ENCODE data around the gene KIAA1614. TPM values are rescaled to one million over a fixed set of nuclear protein-coding genes. Genes with fewer than 3 reads are reported as not detected.

KIAA1614 gene
- total RNA-seq, 4 donors from 2014 or later: 1.8 to 7.9 (median 5.5) TPM

DNA sequence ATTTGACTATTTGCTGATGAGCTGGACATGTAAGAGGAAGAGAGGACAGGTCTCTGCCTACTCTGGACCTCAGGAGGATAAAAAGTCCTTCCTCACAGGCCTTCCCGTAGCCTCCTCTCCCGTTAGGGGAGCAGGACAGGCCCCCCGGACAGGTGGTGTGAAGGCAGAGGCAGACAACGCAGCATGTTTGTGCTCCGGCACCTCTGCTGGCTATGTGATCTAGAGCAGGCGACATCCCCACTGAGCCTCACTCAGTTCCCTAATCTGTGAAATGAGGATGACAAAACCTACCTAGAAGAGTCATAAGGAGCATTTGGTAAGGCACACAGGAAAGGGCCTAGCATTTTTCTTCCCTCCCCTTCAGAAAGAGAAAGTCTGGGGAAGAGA, 34.8 kb downstream of the KIAA1614 start:
- no peaks in the 10 kb centered on the region for H3K9me3 ChIP-seq
- H3K4me1 ChIP-seq: peaks cover 26% of the 10 kb centered on the region
- no peak for DNase-seq (ENCODE audit: low spot score in 2 of 2)
- TF ChIP-seq POLR2AphosphoS5 (IDR thresholded peaks at IDR 0.05) (no peak), EP300 (IDR thresholded peaks at IDR 0.05) (no peak), POLR2A (IDR thresholded peaks at IDR 0.05) (no peak)
- TF ChIP-seq, protein P1, sequence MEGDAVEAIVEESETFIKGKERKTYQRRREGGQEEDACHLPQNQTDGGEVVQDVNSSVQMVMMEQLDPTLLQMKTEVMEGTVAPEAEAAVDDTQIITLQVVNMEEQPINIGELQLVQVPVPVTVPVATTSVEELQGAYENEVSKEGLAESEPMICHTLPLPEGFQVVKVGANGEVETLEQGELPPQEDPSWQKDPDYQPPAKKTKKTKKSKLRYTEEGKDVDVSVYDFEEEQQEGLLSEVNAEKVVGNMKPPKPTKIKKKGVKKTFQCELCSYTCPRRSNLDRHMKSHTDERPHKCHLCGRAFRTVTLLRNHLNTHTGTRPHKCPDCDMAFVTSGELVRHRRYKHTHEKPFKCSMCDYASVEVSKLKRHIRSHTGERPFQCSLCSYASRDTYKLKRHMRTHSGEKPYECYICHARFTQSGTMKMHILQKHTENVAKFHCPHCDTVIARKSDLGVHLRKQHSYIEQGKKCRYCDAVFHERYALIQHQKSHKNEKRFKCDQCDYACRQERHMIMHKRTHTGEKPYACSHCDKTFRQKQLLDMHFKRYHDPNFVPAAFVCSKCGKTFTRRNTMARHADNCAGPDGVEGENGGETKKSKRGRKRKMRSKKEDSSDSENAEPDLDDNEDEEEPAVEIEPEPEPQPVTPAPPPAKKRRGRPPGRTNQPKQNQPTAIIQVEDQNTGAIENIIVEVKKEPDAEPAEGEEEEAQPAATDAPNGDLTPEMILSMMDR (IDR thresholded peaks at IDR 0.05): no peak
- peaks cover 27% of the 10 kb centered on the region for H3K36me3 ChIP-seq
- no peak overlapping the region for H3K4me3 ChIP-seq
- no peak overlapping the region for H3K27ac ChIP-seq
- WGBS: 93% methylated on average over 5 of the region's 6 CpGs
- H3K27me3 ChIP-seq: no peaks in the 10 kb centered on the region

- 93% methylated on average over 16 of the region's 22 CpGs for WGBS
- Histone ChIP-seq H3K27me3 (no peaks in the 10 kb centered on the region), H3K36me3 (peaks cover 27% of the 10 kb centered on the region), H3K4me3 (no peak overlapping the region), H3K4me1 (peaks cover 29% of the 10 kb centered on the region), H3K27ac (no peak overlapping the region), H3K9me3 (no peaks in the 10 kb centered on the region)
- no peak for DNase-seq (ENCODE audit: low spot score in 2 of 2)
- TF ChIP-seq POLR2A (IDR thresholded peaks at IDR 0.05): no peak
- no peak for TF ChIP-seq EP300 (IDR thresholded peaks at IDR 0.05)
- TF ChIP-seq, protein P1 (IDR thresholded peaks at IDR 0.05): no peak
- TF ChIP-seq POLR2AphosphoS5 (IDR thresholded peaks at IDR 0.05): no peak
Observed at GRCh38 chr1:180947901-180948640, 35.4 kb downstream of the KIAA1614 start.

- Histone ChIP-seq H3K36me3 (peaks cover 27% of the 10 kb centered on the region), H3K27ac (no peak overlapping the region), H3K4me3 (no peak overlapping the region), H3K4me1 (peaks cover 38% of the 10 kb centered on the region), H3K9me3 (no peaks in the 10 kb centered on the region), H3K27me3 (no peaks in the 10 kb centered on the region)
- no peak for TF ChIP-seq EP300 (IDR thresholded peaks at IDR 0.05)
- no peak for TF ChIP-seq POLR2A (IDR thresholded peaks at IDR 0.05)
- no peak for TF ChIP-seq POLR2AphosphoS5 (IDR thresholded peaks at IDR 0.05)
- TF ChIP-seq, protein P1 (IDR thresholded peaks at IDR 0.05): no peak
- no peak for DNase-seq (ENCODE audit: low spot score in 2 of 2)
- 78% methylated on average over 24 of the region's 26 CpGs for WGBS
Observed at GRCh38 chr1:180948641-180949615, 36.2 kb downstream of the KIAA1614 start.

DNA sequence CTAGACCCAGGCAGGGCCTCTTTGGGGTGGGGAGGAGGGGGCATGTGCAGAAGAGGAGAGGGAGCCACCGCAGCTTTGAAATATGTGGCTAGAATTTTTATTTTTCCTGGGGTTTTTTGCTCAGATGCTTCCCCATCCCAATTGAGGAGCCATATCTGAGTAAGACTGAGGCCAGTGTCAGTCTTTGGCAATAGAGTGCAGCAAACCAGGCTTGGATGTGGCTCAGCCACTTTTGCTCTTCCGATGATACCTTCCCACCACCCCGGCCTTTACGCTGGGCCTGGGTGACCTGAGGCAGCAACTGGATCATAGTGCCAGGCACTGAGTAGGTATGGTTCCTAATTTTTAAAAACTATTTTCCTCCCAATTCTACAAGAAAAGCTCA, 36.9 kb downstream of the KIAA1614 start:
- no peaks in the 10 kb centered on the region for H3K9me3 ChIP-seq
- no peaks in the 10 kb centered on the region for H3K27me3 ChIP-seq
- WGBS: 88% methylated on average over 4 of the region's 4 CpGs
- peaks cover 45% of the 10 kb centered on the region for H3K4me1 ChIP-seq
- TF ChIP-seq EP300 (IDR thresholded peaks at IDR 0.05) (no peak), POLR2A (IDR thresholded peaks at IDR 0.05) (no peak), POLR2AphosphoS5 (IDR thresholded peaks at IDR 0.05) (no peak)
- TF ChIP-seq, protein P1 (IDR thresholded peaks at IDR 0.05): no peak
- peaks cover 21% of the 10 kb centered on the region for H3K36me3 ChIP-seq
- DNase-seq (ENCODE audit: low spot score in 2 of 2): no peak
- no peak overlapping the region for H3K27ac ChIP-seq
- H3K4me3 ChIP-seq: no peak overlapping the region

DNA sequence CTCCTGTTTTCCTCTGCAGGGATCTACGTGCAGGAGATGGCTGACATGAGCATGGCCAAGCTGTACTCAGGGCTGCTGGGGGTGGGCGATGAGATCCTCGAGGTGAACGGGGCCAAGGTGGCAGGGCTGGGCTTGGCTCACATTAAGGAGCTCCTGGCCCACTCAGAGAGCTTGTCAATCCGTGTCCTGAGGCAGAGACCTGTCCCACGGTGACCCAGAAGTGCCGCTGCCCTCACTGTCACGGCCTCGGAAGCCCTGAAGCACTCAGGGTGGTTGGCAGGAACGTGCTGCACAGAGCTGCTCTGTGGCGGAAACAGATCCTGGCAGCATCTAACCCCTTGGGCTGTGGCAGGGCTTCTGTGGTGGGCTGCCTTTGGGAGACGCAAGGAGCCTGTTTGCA, 37.6 kb downstream of the KIAA1614 start:
- no peak for DNase-seq (ENCODE audit: low spot score in 2 of 2)
- Histone ChIP-seq H3K36me3 (peaks cover 14% of the 10 kb centered on the region), H3K4me1 (peaks cover 50% of the 10 kb centered on the region), H3K27me3 (no peaks in the 10 kb centered on the region), H3K4me3 (no peak overlapping the region), H3K27ac (no peak overlapping the region), H3K9me3 (no peaks in the 10 kb centered on the region)
- TF ChIP-seq POLR2AphosphoS5 (IDR thresholded peaks at IDR 0.05) (no peak), EP300 (IDR thresholded peaks at IDR 0.05) (no peak), POLR2A (IDR thresholded peaks at IDR 0.05) (no peak)
- TF ChIP-seq, protein P1 (IDR thresholded peaks at IDR 0.05): no peak
- whole genome bisulfite sequencing: 67% methylated on average over 10 of the region's 12 CpGs
